Pancreas (tissue), 10 donors: Measurements from ENCODE around the gene RANBP10. TPM values are rescaled to one million over a fixed set of nuclear protein-coding genes. Genes with fewer than 3 reads are reported as not detected.
A peak's percentile ranks its signal among the peaks of the same experiment; 100 is the strongest.

Source experiments
- ATAC-seq, 4 donors: fragments of 200-7000 bp; cut with Tn5 transposase; one replicate each; pipeline versions ENCODE4 v1.8.0 to v1.9.1; 2020; ENCODE audit warnings: mild to moderate bottlenecking in 4 of 4, moderate library complexity in 4 of 4
- DNase-seq, 6 donors: peaks; one replicate each; pipeline ENCODE4 v3.0.0-alpha.2; 2020
- FAIRE-seq: peaks from 2 replicates; lab custom pipeline; 2012; peaks lifted over from hg19 to GRCh38; lab: Jason Lieb, UNC
- H3K27ac ChIP-seq, 4 donors: fragments of 200-600 bp; sonication (generic); 1 replicate in 3 of 4; 2 replicates in 1 of 4; pipeline versions ENCODE4 v1.5.0 to v1.8.0; 2020
- H3K27me3 ChIP-seq, 4 donors: fragments of 200-600 bp; one replicate each; pipeline ENCODE4 v1.8.0; 2021
- H3K36me3 ChIP-seq, 3 donors: fragments of 200-600 bp; sonication (generic) in 1 of 3; one replicate each; pipeline versions ENCODE4 v1.5.0 to v1.8.0; 2020 to 2021
- H3K4me1 ChIP-seq, 3 donors: fragments of 200-600 bp; one replicate each; pipeline ENCODE4 v1.8.0; 2021
- H3K4me3 ChIP-seq, 4 donors: fragments of 200-600 bp; sonication (generic) in 2 of 4; one replicate each; pipeline versions ENCODE4 v1.5.0 to v1.8.0; 2020 to 2021
- H3K9me3 ChIP-seq, 4 donors: fragments of 200-600 bp; one replicate each; pipeline ENCODE4 v1.8.0; 2021
- WGBS, 2 donors: extraction: QIAGEN DNeasy Blood & Tissue Kit; methylation state at CpG; one replicate each; pipeline ENCODE4 v1.1.7; 2013; 5-methylcytosine and 5-hydroxymethylcytosine counted together
- intact Hi-C, 3 donors: fragments of 100-400 bp; cut with DNase I; formaldehyde crosslinking; loops; one replicate each; pipeline versions ENCODE4 v1.11.1 to v1.14.2; 2022
- polyA plus RNA-seq, 2 donors: library from polyadenylated mRNA; stranded (reverse); fragments of 200-250 nt; gene quantifications; one replicate each; pipeline ENCODE4 v1.2.3, GENCODE V29; 2013
- total RNA-seq, 6 donors: library from RNA; stranded (reverse); fragmentation: NEBNext Ultra II Directional in 4 of 6; extraction: Animal tissue kit (Norgen Biotek cat#: 25700) in 4 of 6; gene quantifications; one replicate each; pipeline versions ENCODE4 v1.2.1 to v1.2.4, GENCODE V29; 2021 to 2023
- TF ChIP-seq, protein P1 (sequence below), 4 donors: fragments of 200-600 bp; sonication (generic) in 3 of 4; IDR thresholded peaks; one replicate each; pipeline versions ENCODE4 v1.5.0 to v1.8.0; 2021; ENCODE audit warnings: antibody characterized with exemption in 4 of 4
- donor health status: healthy with polysubstance abuse.
- donor health status: DM: no; HTN: no; CAD: no; lungs with moderate emphysema.
- donor health status: DM: no; HTN: no; CAD: no.
- donor health status: control.
- donor health status: control.
- donor health status: Bipolar disorder and iron deficiency.
- donor health status: DM: yes; HTN: yes; CAD: no.
- donor health status: DM: no; HTN: no; CAD: no.
- donor health status: DM: no; HTN: no; CAD: no.
- donor health status: DM: yes; HTN: yes; CAD: no.

RANBP10 gene
- total and polyA plus RNA-seq, 8 donors: 8.7 to 15.4 (median 11.6) TPM

DNA sequence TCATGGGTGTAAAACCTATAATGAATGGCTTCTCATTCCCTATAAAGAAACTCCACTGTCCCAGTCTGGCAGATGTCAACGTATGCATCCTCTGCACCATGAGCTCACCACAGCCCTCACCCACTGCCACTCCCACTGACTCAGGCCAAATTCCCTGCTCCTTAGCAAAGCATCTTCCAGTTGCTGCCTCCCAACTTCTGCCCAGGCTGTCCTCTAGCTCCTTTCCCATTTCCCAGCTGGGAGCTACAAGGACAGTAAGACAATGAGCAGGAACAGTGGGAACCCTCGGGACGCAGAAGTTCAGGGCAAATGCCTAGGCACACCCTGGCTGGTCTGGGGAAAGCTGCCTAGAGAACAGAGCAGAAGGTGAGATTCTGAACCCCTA is 26.7 kb upstream of the RANBP10 start:
- peak overlapping the region; percentile 65 to 74 (median 70) for H3K4me3 ChIP-seq
- intact Hi-C loops: no loop called here
- H3K27ac ChIP-seq: no peak overlapping the region
- FAIRE-seq (no peak), DNase-seq (no peak), ATAC-seq (peak; percentile 6 to 31 (median 14))
- no peaks in the 10 kb centered on the region for H3K27me3 ChIP-seq
- peaks cover 0 to 7% (median 5%) of the 10 kb centered on the region in 3 donors for H3K4me1 ChIP-seq
- WGBS, 2 donors: 0 to 1% methylated on average over 3 of the region's 3 CpGs
- no peaks in the 10 kb centered on the region for H3K9me3 ChIP-seq
- TF ChIP-seq, protein P1, sequence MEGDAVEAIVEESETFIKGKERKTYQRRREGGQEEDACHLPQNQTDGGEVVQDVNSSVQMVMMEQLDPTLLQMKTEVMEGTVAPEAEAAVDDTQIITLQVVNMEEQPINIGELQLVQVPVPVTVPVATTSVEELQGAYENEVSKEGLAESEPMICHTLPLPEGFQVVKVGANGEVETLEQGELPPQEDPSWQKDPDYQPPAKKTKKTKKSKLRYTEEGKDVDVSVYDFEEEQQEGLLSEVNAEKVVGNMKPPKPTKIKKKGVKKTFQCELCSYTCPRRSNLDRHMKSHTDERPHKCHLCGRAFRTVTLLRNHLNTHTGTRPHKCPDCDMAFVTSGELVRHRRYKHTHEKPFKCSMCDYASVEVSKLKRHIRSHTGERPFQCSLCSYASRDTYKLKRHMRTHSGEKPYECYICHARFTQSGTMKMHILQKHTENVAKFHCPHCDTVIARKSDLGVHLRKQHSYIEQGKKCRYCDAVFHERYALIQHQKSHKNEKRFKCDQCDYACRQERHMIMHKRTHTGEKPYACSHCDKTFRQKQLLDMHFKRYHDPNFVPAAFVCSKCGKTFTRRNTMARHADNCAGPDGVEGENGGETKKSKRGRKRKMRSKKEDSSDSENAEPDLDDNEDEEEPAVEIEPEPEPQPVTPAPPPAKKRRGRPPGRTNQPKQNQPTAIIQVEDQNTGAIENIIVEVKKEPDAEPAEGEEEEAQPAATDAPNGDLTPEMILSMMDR (IDR thresholded peaks at IDR 0.05): no peak
- H3K36me3 ChIP-seq: peaks cover 0 to 20% (median 12%) of the 10 kb centered on the region in 3 donors

DNA sequence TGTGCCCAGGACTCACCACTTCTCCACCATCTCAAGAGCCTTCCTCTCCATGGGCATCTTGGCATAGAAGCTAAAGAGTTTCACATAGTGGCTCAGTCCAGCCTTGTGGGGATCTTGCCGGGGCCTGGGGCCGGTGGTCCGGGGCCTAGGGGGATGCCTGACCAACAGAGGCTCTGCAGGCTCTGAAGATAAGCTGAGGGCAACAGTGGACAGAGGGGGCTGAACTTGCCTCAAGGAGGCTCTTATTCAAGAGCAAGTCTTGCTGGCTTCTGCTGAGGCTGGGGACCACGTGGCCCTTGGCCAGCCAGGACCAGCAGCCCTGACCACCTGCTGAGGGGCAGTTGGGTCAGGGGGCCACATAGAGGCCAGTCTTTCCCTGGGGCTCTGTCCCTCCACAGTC is 22.3 kb upstream of the RANBP10 start:
- Histone ChIP-seq H3K36me3 (peaks cover 0 to 20% (median 12%) of the 10 kb centered on the region in 3 donors), H3K9me3 (no peaks in the 10 kb centered on the region), H3K27me3 (no peaks in the 10 kb centered on the region), H3K4me1 (peaks cover 0 to 7% (median 5%) of the 10 kb centered on the region in 3 donors), H3K27ac (no peak overlapping the region), H3K4me3 (no peak overlapping the region)
- DNase-seq (no peak), FAIRE-seq (no peak), ATAC-seq (no peak)
- 91 to 94% methylated on average over 4 of the region's 4 CpGs for WGBS, 2 donors
- TF ChIP-seq, protein P1 (IDR thresholded peaks at IDR 0.05): no peak
- intact Hi-C loops: loop anchor here in 1 of 3 donors (10.0 kb wide), 1 partner anchor 206 kb away; no protein-coding TSS in a partner anchor

DNA sequence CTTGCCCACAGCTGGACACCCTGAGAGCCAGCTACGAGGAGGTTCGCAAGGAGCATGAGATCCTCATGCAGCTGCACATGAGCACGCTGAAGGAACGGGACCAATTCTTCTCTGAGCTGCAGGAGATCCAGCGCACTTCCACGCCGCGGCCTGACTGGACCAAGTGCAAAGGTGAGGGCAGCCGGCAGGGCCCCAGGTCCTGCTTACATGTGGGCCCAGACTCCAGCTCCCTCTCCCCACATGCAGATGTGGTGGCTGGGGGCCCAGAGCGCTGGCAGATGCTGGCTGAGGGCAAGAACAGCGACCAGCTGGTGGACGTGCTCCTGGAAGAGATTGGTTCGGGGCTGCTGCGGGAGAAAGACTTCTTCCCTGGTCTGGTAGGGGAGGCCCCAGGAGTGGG is 19.5 kb upstream of the RANBP10 start:
- Histone ChIP-seq H3K4me1 (no peaks in the 10 kb centered on the region), H3K4me3 (no peak overlapping the region), H3K27me3 (no peaks in the 10 kb centered on the region), H3K9me3 (no peaks in the 10 kb centered on the region), H3K36me3 (peaks cover 0 to 16% (median 12%) of the 10 kb centered on the region in 3 donors), H3K27ac (no peak overlapping the region)
- TF ChIP-seq, protein P1 (IDR thresholded peaks at IDR 0.05): no peak
- ATAC-seq: no peak
- FAIRE-seq: no peak
- intact Hi-C loops: loop anchor here in 1 of 3 donors (10.0 kb wide), 1 partner anchor 209 kb away; no protein-coding TSS in a partner anchor
- no peak for DNase-seq
- 86 to 94% methylated on average over 14 of the region's 14 CpGs for WGBS, 2 donors

DNA sequence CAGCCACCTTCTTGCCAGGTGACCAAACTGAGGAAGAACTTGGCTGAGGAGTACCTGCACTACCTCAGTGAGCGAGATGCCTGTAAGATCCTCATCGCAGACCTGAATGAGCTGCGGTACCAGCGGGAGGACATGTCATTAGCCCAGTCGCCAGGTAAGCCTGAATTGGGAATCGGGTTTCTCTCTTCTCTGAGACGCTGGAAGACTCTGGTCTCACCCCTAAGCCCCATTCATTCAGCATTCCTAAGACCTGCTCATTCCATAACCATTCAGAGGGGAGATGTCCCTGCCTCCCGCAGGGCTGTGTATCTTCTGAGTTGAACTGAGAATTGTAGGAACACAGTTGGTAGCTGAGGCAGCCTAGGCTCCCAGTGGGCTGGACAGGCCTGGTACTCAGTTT is 18.8 kb upstream of the RANBP10 start:
- ATAC-seq (no peak), DNase-seq (no peak), FAIRE-seq (no peak)
- Histone ChIP-seq H3K4me1 (no peaks in the 10 kb centered on the region), H3K4me3 (no peak overlapping the region), H3K36me3 (peaks cover 0 to 8% (median 8%) of the 10 kb centered on the region in 3 donors), H3K9me3 (no peaks in the 10 kb centered on the region), H3K27ac (no peak overlapping the region), H3K27me3 (no peaks in the 10 kb centered on the region)
- TF ChIP-seq, protein P1 (IDR thresholded peaks at IDR 0.05): no peak
- 76 to 81% methylated on average over 8 of the region's 8 CpGs for WGBS, 2 donors
- intact Hi-C loops: loop anchor here in 1 of 3 donors (10.0 kb wide), 1 partner anchor 210 kb away; no protein-coding TSS in a partner anchor

DNA sequence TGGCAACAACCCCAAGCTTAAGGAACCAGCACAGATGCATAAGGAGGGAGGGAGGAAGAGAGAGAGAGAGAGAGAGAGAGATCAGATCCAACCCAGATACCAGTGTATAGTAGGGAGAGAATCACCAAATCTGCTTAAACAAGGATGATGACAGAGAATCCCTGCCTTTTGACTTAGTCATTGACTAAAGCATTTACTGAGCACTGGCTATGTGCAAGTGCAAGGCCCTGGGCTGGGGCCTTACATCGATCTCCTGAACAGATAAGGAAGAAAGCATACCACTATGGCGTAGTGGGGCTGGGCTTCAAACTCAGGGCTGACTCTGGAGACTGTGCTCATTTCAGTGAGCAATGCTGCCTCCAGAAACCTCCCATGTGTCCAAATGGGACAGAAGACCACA is 16.2 kb upstream of the RANBP10 start:
- no peaks in the 10 kb centered on the region for H3K4me1 ChIP-seq
- ATAC-seq (no peak), DNase-seq (no peak), FAIRE-seq (no peak)
- 82 to 84% methylated on average over 2 of the region's 2 CpGs for WGBS, 2 donors
- TF ChIP-seq, protein P1 (IDR thresholded peaks at IDR 0.05): no peak
- H3K27ac ChIP-seq: no peak overlapping the region
- intact Hi-C loops: loop anchor here in 1 of 3 donors (5.0 to 10.0 kb wide), 2 partner anchors 110 to 212 kb away; partner anchors contain the start of gene CTRL
- H3K4me3 ChIP-seq: no peak overlapping the region
- H3K36me3 ChIP-seq: no peaks in the 10 kb centered on the region
- no peaks in the 10 kb centered on the region for H3K27me3 ChIP-seq
- H3K9me3 ChIP-seq: no peaks in the 10 kb centered on the region
